ENCODE data around the gene NR3C1.
"Not testable (repeated sequence)": the region's sequence is repeated elsewhere in the genome, so short reads cannot be mapped to it uniquely, and the experiment has no call there.

The NR3C1 gene

GRCh38 chr5:143341807-143342570, 61.5 kb downstream of the NR3C1 start:
- in situ Hi-C loops (cut with MboI; ENCODE audit: low sequenced_read_pairs): no loop called here

GRCh38 chr5:143340891-143341685, 62.4 kb downstream of the NR3C1 start:
- in situ Hi-C loops (cut with MboI; ENCODE audit: low sequenced_read_pairs): no loop called here

- in situ Hi-C loops (cut with MboI; ENCODE audit: low sequenced_read_pairs): no loop called here
Observed at GRCh38 chr5:143338658-143339366, 64.7 kb downstream of the NR3C1 start.

- in situ Hi-C loops (cut with MboI; ENCODE audit: low sequenced_read_pairs): no loop called here
Observed at GRCh38 chr5:143337946-143338345, 65.5 kb downstream of the NR3C1 start.

GRCh38 chr5:143336485-143336884, 67.0 kb downstream of the NR3C1 start:
- in situ Hi-C loops (cut with MboI; ENCODE audit: low sequenced_read_pairs): no loop called here

GRCh38 chr5:143334903-143335302, 68.6 kb downstream of the NR3C1 start:
- in situ Hi-C loops (cut with MboI; ENCODE audit: low sequenced_read_pairs): no loop called here

GRCh38 chr5:143334380-143334779, 69.1 kb downstream of the NR3C1 start:
- in situ Hi-C loops (cut with MboI; ENCODE audit: low sequenced_read_pairs): not testable (repeated sequence)

- in situ Hi-C loops (cut with MboI; ENCODE audit: low sequenced_read_pairs): no loop called here
Observed at GRCh38 chr5:143331956-143332355, 71.5 kb downstream of the NR3C1 start.

GRCh38 chr5:143329843-143330242, 73.6 kb downstream of the NR3C1 start:
- in situ Hi-C loops (cut with MboI; ENCODE audit: low sequenced_read_pairs): no loop called here

- in situ Hi-C loops (cut with MboI; ENCODE audit: low sequenced_read_pairs): no loop called here
Observed at GRCh38 chr5:143328589-143329220, 74.8 kb downstream of the NR3C1 start.

GRCh38 chr5:143325086-143325485, 78.4 kb downstream of the NR3C1 start:
- in situ Hi-C loops (cut with MboI; ENCODE audit: low sequenced_read_pairs): not testable (repeated sequence)

GRCh38 chr5:143322931-143323630, 80.4 kb downstream of the NR3C1 start:
- in situ Hi-C loops (cut with MboI; ENCODE audit: low sequenced_read_pairs): not testable (repeated sequence)

GRCh38 chr5:143322176-143322575, 81.3 kb downstream of the NR3C1 start:
- in situ Hi-C loops (cut with MboI; ENCODE audit: low sequenced_read_pairs): no loop called here

GRCh38 chr5:143319437-143320227, 83.9 kb downstream of the NR3C1 start:
- in situ Hi-C loops (cut with MboI; ENCODE audit: low sequenced_read_pairs): no loop called here

GRCh38 chr5:143318833-143319232, 84.7 kb downstream of the NR3C1 start:
- in situ Hi-C loops (cut with MboI; ENCODE audit: low sequenced_read_pairs): no loop called here

- in situ Hi-C loops (cut with MboI; ENCODE audit: low sequenced_read_pairs): no loop called here
Observed at GRCh38 chr5:143318270-143318669, 85.2 kb downstream of the NR3C1 start.

GRCh38 chr5:143316844-143317631, 86.4 kb downstream of the NR3C1 start:
- in situ Hi-C loops (cut with MboI; ENCODE audit: low sequenced_read_pairs): no loop called here

- in situ Hi-C loops (cut with MboI; ENCODE audit: low sequenced_read_pairs): no loop called here
Observed at GRCh38 chr5:143316337-143316736, 87.1 kb downstream of the NR3C1 start.

GRCh38 chr5:143315929-143316328, 87.6 kb downstream of the NR3C1 start:
- in situ Hi-C loops (cut with MboI; ENCODE audit: low sequenced_read_pairs): no loop called here
